ENCODE measurements around the gene DRAM1. TPM values are rescaled to one million over a fixed set of nuclear protein-coding genes. Genes with fewer than 3 reads are reported as not detected.
"Not testable (repeated sequence)": the region's sequence is repeated elsewhere in the genome, so short reads cannot be mapped to it uniquely, and the experiment has no call there.

DRAM1 gene
- total RNA-seq, 4 donors from 2014 or later, result 3.7 to 20.1 (median 8.7) TPM

- in situ Hi-C loops (cut with MboI; ENCODE audit: low pct_ligation_motif_present in 1 of 4, low pct_unique_long_range_greater_than_20kb in 1 of 4, low sequenced_read_pairs in 3 of 4), result no loop called here
- peaks cover 0 to 3% (median under 1%) of the 10 kb centered on the region in 4 donors for H3K4me1 ChIP-seq
- WGBS, 2 donors (ENCODE audit: low coverage in 1 of 2), result 94 to 95% methylated on average over 2 of the region's 2 CpGs
Measured at GRCh38 chr12:101862245-101862644, 15.1 kb upstream of the DRAM1 start.

GRCh38 chr12:101863981-101864380, 13.4 kb upstream of the DRAM1 start:
- in situ Hi-C loops (cut with MboI; ENCODE audit: low pct_ligation_motif_present in 1 of 4, low pct_unique_long_range_greater_than_20kb in 1 of 4, low sequenced_read_pairs in 3 of 4), result no loop called here
- intact Hi-C loops (cut with DNase I; ENCODE audit: low total_unique reads), result no loop called here
- peaks cover 0 to 6% of the 10 kb centered on the region in 2 donors for H3K9me3 ChIP-seq
- no peak for DNase-seq
- H3K27me3 ChIP-seq, result no peaks in the 10 kb centered on the region
- H3K4me3 ChIP-seq, result no peak overlapping the region
- TF ChIP-seq POLR2AphosphoS5 (IDR thresholded peaks at IDR 0.05) (no peak), CTCF (IDR thresholded peaks at IDR 0.05) (no peak), EP300 (IDR thresholded peaks at IDR 0.05; ENCODE audit: low read depth) (no peak), POLR2A (IDR thresholded peaks at IDR 0.05) (no peak)
- H3K4me1 ChIP-seq, result no peaks in the 10 kb centered on the region
- no peaks in the 10 kb centered on the region for H3K36me3 ChIP-seq
- H3K27ac ChIP-seq, result no peak overlapping the region

More at GRCh38 chr12:101862245-101862644, 15.1 kb upstream of the DRAM1 start:
- Histone ChIP-seq H3K4me3 (no peak overlapping the region), H3K9me3 (peaks cover 0 to 6% of the 10 kb centered on the region in 2 donors), H3K27ac (no peak overlapping the region), H3K36me3 (no peaks in the 10 kb centered on the region), H3K27me3 (no peaks in the 10 kb centered on the region)
- no peak for DNase-seq
- intact Hi-C loops (cut with DNase I; ENCODE audit: low total_unique reads), result no loop called here
- TF ChIP-seq CTCF (IDR thresholded peaks at IDR 0.05) (no peak), POLR2A (IDR thresholded peaks at IDR 0.05) (no peak), POLR2AphosphoS5 (IDR thresholded peaks at IDR 0.05) (no peak), EP300 (IDR thresholded peaks at IDR 0.05; ENCODE audit: low read depth) (no peak)

GRCh38 chr12:101866615-101867373, 10.6 kb upstream of the DRAM1 start:
- no peak overlapping the region for H3K4me3 ChIP-seq
- H3K27me3 ChIP-seq, result no peaks in the 10 kb centered on the region
- intact Hi-C loops (cut with DNase I; ENCODE audit: low total_unique reads) (no loop called here), in situ Hi-C loops (cut with MboI; ENCODE audit: low pct_ligation_motif_present in 1 of 4, low pct_unique_long_range_greater_than_20kb in 1 of 4, low sequenced_read_pairs in 3 of 4) (no loop called here)
- no peak for DNase-seq
- 76 to 83% methylated on average over 2 to 13 of the region's 13 CpGs for WGBS, 2 donors (ENCODE audit: low coverage in 1 of 2)
- peaks cover 0 to 6% of the 10 kb centered on the region in 2 donors for H3K9me3 ChIP-seq
- no peaks in the 10 kb centered on the region for H3K36me3 ChIP-seq
- no peak overlapping the region for H3K27ac ChIP-seq
- TF ChIP-seq POLR2AphosphoS5 (IDR thresholded peaks at IDR 0.05), result no peak
- TF ChIP-seq EP300 (IDR thresholded peaks at IDR 0.05; ENCODE audit: low read depth), result no peak
- no peak for TF ChIP-seq POLR2A (IDR thresholded peaks at IDR 0.05)
- no peak for TF ChIP-seq CTCF (IDR thresholded peaks at IDR 0.05)
- H3K4me1 ChIP-seq, result no peaks in the 10 kb centered on the region

- DNase-seq; H3K4me3 ChIP-seq; H3K27me3 ChIP-seq; H3K9me3 ChIP-seq; intact Hi-C loops (cut with DNase I; ENCODE audit: low total_unique reads); H3K4me1 ChIP-seq; H3K27ac ChIP-seq; in situ Hi-C loops (cut with MboI; ENCODE audit: low pct_ligation_motif_present in 1 of 4, low pct_unique_long_range_greater_than_20kb in 1 of 4, low sequenced_read_pairs in 3 of 4); H3K36me3 ChIP-seq: not testable (repeated sequence)
- WGBS, 2 donors (ENCODE audit: low coverage in 1 of 2), result 80 to 94% methylated on average over 1 to 3 of the region's 3 CpGs
Measured at GRCh38 chr12:101867619-101868018, 9.8 kb upstream of the DRAM1 start.

- WGBS, 2 donors (ENCODE audit: low coverage in 1 of 2), result 88 to 91% methylated on average over 1 of the region's 1 CpG
- Histone ChIP-seq H3K27ac (no peak overlapping the region), H3K9me3 (no peaks in the 10 kb centered on the region), H3K4me1 (no peaks in the 10 kb centered on the region), H3K27me3 (no peaks in the 10 kb centered on the region), H3K4me3 (no peak overlapping the region), H3K36me3 (no peaks in the 10 kb centered on the region)
- no peak for DNase-seq
- in situ Hi-C loops (cut with MboI; ENCODE audit: low pct_ligation_motif_present in 1 of 4, low pct_unique_long_range_greater_than_20kb in 1 of 4, low sequenced_read_pairs in 3 of 4) (no loop called here), intact Hi-C loops (cut with DNase I; ENCODE audit: low total_unique reads) (no loop called here)
- TF ChIP-seq EP300 (IDR thresholded peaks at IDR 0.05; ENCODE audit: low read depth), result no peak
- no peak for TF ChIP-seq POLR2A (IDR thresholded peaks at IDR 0.05)
- no peak for TF ChIP-seq POLR2AphosphoS5 (IDR thresholded peaks at IDR 0.05)
- no peak for TF ChIP-seq CTCF (IDR thresholded peaks at IDR 0.05)
Measured at GRCh38 chr12:101870925-101871324, 6.5 kb upstream of the DRAM1 start.

Measured in transverse colon (tissue), 4 donors.